Osteoblast (primary cell): ENCODE results near the gene UBE2E3. TPM values are rescaled to one million over a fixed set of nuclear protein-coding genes. Genes with fewer than 3 reads are reported as not detected.

ENCODE experiments used
- DNase-seq: peaks from one replicate; pipeline ENCODE4 v3.0.0; 2011; ENCODE audit warnings: low spot score, mixed read lengths; ENCODE audit not compliant: insufficient read length; ENCODE audit errors: missing footprints
- H2AFZ ChIP-seq: 2 replicates; pipeline ENCODE4 v1.6.0; 2011; ENCODE audit warnings: mild to moderate bottlenecking, low read length
- H3K27ac ChIP-seq: 2 replicates; pipeline ENCODE4 v1.5.1; 2011; ENCODE audit warnings: mild to moderate bottlenecking, low read depth, low read length, moderate library complexity
- H3K27me3 ChIP-seq: 2 replicates; pipeline ENCODE4 v1.6.0; 2012; ENCODE audit warnings: mild to moderate bottlenecking, control low read depth, inconsistent platforms, low read length, moderate library complexity; ENCODE audit not compliant: insufficient read depth
- H3K36me3 ChIP-seq: 2 replicates; pipeline ENCODE4 v1.5.1; 2011; ENCODE audit warnings: mild to moderate bottlenecking, low read length, control low read depth, moderate library complexity; ENCODE audit not compliant: insufficient read depth
- H3K4me1 ChIP-seq: 2 replicates; pipeline ENCODE4 v1.5.1; 2011; ENCODE audit warnings: mild to moderate bottlenecking, low read length, control low read depth, moderate library complexity; ENCODE audit not compliant: insufficient read depth
- H3K4me2 ChIP-seq: 2 replicates; pipeline ENCODE4 v1.6.0; 2011; ENCODE audit warnings: mild to moderate bottlenecking, low read length; ENCODE audit not compliant: insufficient read depth
- H3K4me3 ChIP-seq: fragments of 200-600 bp; sonication (generic); 3 replicates; pipeline ENCODE4 v1.5.1; 2012; ENCODE audit warnings: mild to moderate bottlenecking, low read length, inconsistent platforms; ENCODE audit not compliant: insufficient read depth
- H3K79me2 ChIP-seq: 2 replicates; pipeline ENCODE4 v1.6.0; 2012; ENCODE audit warnings: mild to moderate bottlenecking, low read length, control low read depth, inconsistent platforms; ENCODE audit not compliant: insufficient read depth
- H3K9me3 ChIP-seq: 2 replicates; pipeline ENCODE4 v1.5.1; 2011; ENCODE audit warnings: low read depth, low read length, control low read depth
- H4K20me1 ChIP-seq: 2 replicates; pipeline ENCODE4 v1.6.0; 2012; ENCODE audit warnings: mild to moderate bottlenecking, low read length, control low read depth; ENCODE audit not compliant: insufficient read depth
- total RNA-seq: library from RNA; depleted of rRNA; stranded (reverse); fragments of >200 nt; gene quantifications from 2 replicates; pipeline ENCODE4 v1.2.3, GENCODE V29; 2012
- TF ChIP-seq, protein P1 (sequence below): IDR thresholded peaks from 2 replicates; pipeline ENCODE4 v1.5.1; 2011; ENCODE audit warnings: mild to moderate bottlenecking, low read depth, low read length, moderate library complexity; ENCODE audit errors: extremely low read depth

UBE2E3 gene
- total RNA-seq, 1 donor = 58.3 TPM

GRCh38 chr2:180955101-180955500, 25.3 kb upstream of the UBE2E3 start:
- H3K4me2 ChIP-seq = no peak overlapping the region

DNA sequence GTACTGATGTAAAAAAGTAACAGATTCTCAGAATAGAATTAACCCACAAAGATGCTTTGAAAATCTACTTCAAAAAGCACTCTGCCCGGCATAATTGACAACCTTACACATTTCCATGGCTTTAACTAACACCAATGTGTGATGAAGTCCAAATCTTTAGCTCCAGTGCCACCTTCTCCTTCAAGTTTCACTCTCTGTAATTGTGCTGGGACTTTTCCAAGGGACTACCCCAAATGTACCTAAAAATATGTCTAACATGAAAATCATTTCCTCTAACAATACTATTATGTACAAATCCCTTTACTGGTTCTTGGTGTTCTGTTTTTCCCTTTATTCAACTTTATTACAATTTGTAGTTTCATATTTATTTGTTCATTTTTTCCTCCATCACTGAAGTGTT, 20.6 kb upstream of the UBE2E3 start:
- H3K4me1 ChIP-seq = no peaks in the 10 kb centered on the region
- TF ChIP-seq, protein P1, sequence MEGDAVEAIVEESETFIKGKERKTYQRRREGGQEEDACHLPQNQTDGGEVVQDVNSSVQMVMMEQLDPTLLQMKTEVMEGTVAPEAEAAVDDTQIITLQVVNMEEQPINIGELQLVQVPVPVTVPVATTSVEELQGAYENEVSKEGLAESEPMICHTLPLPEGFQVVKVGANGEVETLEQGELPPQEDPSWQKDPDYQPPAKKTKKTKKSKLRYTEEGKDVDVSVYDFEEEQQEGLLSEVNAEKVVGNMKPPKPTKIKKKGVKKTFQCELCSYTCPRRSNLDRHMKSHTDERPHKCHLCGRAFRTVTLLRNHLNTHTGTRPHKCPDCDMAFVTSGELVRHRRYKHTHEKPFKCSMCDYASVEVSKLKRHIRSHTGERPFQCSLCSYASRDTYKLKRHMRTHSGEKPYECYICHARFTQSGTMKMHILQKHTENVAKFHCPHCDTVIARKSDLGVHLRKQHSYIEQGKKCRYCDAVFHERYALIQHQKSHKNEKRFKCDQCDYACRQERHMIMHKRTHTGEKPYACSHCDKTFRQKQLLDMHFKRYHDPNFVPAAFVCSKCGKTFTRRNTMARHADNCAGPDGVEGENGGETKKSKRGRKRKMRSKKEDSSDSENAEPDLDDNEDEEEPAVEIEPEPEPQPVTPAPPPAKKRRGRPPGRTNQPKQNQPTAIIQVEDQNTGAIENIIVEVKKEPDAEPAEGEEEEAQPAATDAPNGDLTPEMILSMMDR = no peak

More at GRCh38 chr2:180955101-180955500, 25.3 kb upstream of the UBE2E3 start:
- Histone ChIP-seq H3K36me3 (no peaks in the 10 kb centered on the region), H3K27me3 (no peaks in the 10 kb centered on the region), H2AFZ (no peak overlapping the region), H3K4me1 (no peaks in the 10 kb centered on the region), H3K79me2 (no peaks in the 10 kb centered on the region), H3K9me3 (no peaks in the 10 kb centered on the region), H3K27ac (no peak overlapping the region), H4K20me1 (no peaks in the 10 kb centered on the region), H3K4me3 (no peak overlapping the region)
- DNase-seq = no peak
- TF ChIP-seq, protein P1 = no peak

GRCh38 chr2:180960982-180961381, 19.4 kb upstream of the UBE2E3 start:
- H3K4me3 ChIP-seq = no peak overlapping the region
- no peak overlapping the region for H3K27ac ChIP-seq
- TF ChIP-seq, protein P1 = no peak
- H3K4me2 ChIP-seq = no peak overlapping the region
- H3K9me3 ChIP-seq = no peaks in the 10 kb centered on the region
- no peaks in the 10 kb centered on the region for H3K79me2 ChIP-seq
- H2AFZ ChIP-seq = no peak overlapping the region
- H3K36me3 ChIP-seq = no peaks in the 10 kb centered on the region
- H3K4me1 ChIP-seq = no peaks in the 10 kb centered on the region
- H4K20me1 ChIP-seq = no peaks in the 10 kb centered on the region
- no peak for DNase-seq
- no peaks in the 10 kb centered on the region for H3K27me3 ChIP-seq

More for the DNA sequence above, 20.6 kb upstream of the UBE2E3 start:
- Histone ChIP-seq H3K27ac (no peak overlapping the region), H3K9me3 (no peaks in the 10 kb centered on the region), H3K79me2 (no peaks in the 10 kb centered on the region), H3K4me2 (no peak overlapping the region), H3K36me3 (no peaks in the 10 kb centered on the region), H3K27me3 (no peaks in the 10 kb centered on the region), H2AFZ (no peak overlapping the region), H3K4me3 (no peak overlapping the region), H4K20me1 (no peaks in the 10 kb centered on the region)
- no peak for DNase-seq

- no peak overlapping the region for H3K4me3 ChIP-seq
- H3K36me3 ChIP-seq = no peaks in the 10 kb centered on the region
- H3K4me1 ChIP-seq = no peaks in the 10 kb centered on the region
- no peak for DNase-seq
- H3K4me2 ChIP-seq = no peak overlapping the region
- H3K79me2 ChIP-seq = no peaks in the 10 kb centered on the region
- no peak overlapping the region for H2AFZ ChIP-seq
- no peak overlapping the region for H3K27ac ChIP-seq
- H4K20me1 ChIP-seq = no peaks in the 10 kb centered on the region
- H3K9me3 ChIP-seq = no peaks in the 10 kb centered on the region
- TF ChIP-seq, protein P1 = no peak
- H3K27me3 ChIP-seq = no peaks in the 10 kb centered on the region
These were observed 17.6 kb upstream of the UBE2E3 start for GRCh38 chr2:180962727-180963314.
